ENCODE results near the gene BCOR.

The BCOR gene

DNA sequence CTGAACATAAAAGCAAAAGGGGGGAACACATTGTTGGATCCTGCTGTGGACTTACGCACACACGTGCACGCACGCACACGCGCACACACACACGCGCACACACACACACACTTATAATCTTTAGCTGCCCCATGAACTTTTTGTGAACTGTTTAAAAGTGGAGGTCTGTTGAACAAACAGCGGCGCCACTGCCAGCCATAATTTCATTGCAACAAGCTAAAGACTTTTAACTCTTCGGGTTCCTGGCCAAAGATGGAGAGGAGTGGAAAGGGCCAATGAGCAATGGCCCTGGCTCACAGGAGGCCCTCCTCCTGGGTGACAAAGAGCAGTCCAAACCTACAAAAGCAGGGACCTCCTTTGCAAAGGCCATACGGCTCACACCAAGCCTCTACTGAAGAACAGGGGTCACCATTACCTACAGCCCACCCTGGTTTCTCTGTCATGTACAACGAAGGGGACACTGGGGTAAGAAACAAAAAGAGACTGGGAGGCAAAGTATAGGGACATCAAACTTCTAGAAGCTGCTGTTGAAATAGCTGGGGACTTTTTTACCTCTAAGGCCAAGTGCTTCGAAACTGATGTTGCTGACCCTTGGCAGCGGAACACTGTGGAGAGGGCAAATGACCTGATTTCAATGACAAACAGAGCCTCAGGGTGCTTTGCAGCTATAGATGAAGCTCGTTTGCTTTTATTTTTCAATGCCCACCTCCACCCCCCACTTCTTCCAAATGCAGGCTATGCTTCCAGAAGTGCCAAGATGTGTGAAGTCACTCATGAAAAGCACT is 16.7 kb downstream of the BCOR start:
- TF ChIP-seq, protein P1, sequence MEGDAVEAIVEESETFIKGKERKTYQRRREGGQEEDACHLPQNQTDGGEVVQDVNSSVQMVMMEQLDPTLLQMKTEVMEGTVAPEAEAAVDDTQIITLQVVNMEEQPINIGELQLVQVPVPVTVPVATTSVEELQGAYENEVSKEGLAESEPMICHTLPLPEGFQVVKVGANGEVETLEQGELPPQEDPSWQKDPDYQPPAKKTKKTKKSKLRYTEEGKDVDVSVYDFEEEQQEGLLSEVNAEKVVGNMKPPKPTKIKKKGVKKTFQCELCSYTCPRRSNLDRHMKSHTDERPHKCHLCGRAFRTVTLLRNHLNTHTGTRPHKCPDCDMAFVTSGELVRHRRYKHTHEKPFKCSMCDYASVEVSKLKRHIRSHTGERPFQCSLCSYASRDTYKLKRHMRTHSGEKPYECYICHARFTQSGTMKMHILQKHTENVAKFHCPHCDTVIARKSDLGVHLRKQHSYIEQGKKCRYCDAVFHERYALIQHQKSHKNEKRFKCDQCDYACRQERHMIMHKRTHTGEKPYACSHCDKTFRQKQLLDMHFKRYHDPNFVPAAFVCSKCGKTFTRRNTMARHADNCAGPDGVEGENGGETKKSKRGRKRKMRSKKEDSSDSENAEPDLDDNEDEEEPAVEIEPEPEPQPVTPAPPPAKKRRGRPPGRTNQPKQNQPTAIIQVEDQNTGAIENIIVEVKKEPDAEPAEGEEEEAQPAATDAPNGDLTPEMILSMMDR (IDR thresholded peaks at IDR 0.05; ENCODE audit: low read depth, low read length) = no peak
- in situ Hi-C loops (cut with HindIII; ENCODE audit: low sequenced_read_pairs) = no loop called here
- H3K4me3 ChIP-seq (ENCODE audit: low read depth, low read length) = no peak overlapping the region
- DNase-seq (ENCODE audit: low read depth, low spot score) = no peak

DNA sequence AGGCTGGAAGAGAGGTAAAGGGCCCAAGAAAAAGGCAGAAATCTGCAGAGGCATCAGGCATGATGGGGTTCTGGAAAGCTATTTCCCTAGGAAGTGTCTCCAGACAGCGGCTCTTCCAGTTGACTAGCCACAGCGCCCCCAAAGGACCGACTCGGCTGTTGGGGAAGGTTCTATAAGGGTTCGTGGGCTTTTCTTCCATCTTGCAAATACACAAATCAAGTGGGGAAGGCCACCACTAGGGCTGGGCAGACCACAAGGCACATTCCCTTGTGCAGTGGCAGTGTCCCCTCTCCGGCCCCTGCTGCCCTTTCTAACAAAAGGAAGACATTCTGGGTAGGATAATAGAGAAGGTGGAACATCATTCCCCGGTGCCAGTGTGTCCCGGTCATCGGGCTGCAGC is 18.2 kb downstream of the BCOR start:
- in situ Hi-C loops (cut with HindIII; ENCODE audit: low sequenced_read_pairs) = no loop called here
- TF ChIP-seq, protein P1 (IDR thresholded peaks at IDR 0.05; ENCODE audit: low read depth, low read length) = no peak
- no peak overlapping the region for H3K4me3 ChIP-seq (ENCODE audit: low read depth, low read length)
- DNase-seq (ENCODE audit: low read depth, low spot score) = no peak

DNA sequence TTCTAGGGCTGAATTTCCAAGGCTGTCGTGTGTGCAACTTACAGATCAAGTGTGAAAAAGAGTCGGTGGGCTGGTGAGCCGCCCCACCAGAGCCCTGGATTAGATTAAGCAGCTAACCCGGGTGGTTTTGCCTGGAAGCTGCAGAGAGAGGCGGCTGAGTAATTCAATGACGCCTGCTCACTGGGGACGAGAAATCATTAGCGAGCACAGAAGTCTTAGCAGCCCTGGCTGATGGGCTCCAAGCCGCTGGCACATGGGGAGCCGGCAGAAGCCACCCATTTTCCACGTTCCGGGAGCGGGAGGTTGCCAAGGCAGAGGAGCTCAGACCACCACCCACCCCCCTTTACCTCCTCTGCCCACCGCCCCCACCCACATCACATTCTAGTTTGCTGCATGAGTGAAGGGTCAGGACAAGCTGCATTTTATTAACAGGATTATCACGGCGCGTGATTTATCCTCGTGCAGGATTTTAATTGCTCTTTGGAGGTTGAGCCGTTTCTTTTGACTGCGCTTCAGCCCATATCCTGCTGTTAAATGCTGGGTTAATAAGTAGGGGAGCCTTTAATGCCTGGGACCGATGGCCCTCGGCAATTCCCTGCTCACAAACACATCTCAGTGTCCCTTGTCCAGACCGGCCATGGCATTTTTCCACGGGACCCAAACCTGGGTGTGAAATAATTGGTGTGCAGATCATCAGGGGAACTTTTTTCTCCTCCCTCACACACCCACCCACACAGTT is 19.1 kb downstream of the BCOR start:
- TF ChIP-seq, protein P1 (IDR thresholded peaks at IDR 0.05; ENCODE audit: low read depth, low read length) = no peak
- no peak for DNase-seq (ENCODE audit: low read depth, low spot score)
- in situ Hi-C loops (cut with HindIII; ENCODE audit: low sequenced_read_pairs) = no loop called here
- H3K4me3 ChIP-seq (ENCODE audit: low read depth, low read length) = no peak overlapping the region

DNA sequence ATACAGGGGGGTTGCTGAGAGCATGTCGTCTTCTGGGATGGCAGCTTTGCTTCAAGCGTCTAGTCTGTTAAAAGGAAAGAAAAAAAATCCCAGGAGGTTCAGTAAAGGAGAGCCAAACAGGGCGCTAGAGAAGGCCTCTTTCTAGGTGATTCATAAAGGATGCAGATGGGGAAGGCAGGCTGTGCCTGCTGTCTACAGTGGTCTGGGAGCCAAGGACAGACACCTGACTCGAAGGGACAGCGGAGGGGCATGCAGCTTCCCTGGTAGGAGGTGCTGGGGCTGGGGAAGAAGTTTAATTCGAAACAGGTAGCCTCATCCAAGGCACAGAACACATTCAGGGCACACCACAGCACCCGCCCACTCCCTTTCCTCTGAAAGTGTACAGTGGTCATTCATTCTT is 19.9 kb downstream of the BCOR start:
- no peak overlapping the region for H3K4me3 ChIP-seq (ENCODE audit: low read depth, low read length)
- TF ChIP-seq, protein P1 (IDR thresholded peaks at IDR 0.05; ENCODE audit: low read depth, low read length) = no peak
- no peak for DNase-seq (ENCODE audit: low read depth, low spot score)
- in situ Hi-C loops (cut with HindIII; ENCODE audit: low sequenced_read_pairs) = no loop called here

DNA sequence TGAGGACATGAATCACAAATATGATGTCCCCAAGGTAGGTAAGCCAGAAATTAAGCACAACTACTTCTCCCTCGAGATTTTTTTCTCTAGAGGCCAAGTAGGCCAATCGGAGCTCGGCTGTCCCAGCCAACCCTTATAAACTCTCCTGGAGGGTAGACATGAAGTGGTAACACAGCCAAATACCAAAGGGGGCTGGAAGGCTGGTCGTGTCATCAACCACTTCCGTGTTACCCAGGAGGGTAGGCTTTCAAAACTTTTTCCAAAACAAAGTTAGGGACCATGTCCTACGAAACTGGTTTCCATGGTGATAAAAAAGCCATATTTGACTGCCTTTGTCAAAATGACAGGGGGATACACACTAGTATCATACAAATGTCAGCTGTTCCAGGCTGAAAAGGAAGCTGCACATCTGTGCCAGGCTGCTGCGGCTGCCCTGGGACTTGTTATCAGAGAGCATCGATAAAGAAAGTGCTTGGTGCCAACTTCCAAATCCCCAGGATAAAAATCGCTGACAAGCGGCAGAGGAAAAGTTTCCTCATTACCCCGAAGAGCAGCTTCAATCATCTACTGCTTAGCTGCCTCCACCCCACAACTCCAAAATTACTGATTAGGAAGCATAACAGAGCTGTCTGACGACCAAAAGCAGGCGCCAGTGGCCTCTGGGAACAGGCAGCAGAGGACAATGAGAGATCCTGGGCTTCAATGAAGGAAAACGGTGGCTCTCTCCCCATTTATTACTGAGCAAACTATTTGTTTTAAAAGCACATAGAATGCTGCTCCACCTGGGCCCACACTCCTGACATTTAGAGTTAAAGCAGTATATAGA is 20.8 kb downstream of the BCOR start:
- no peak overlapping the region for H3K4me3 ChIP-seq (ENCODE audit: low read depth, low read length)
- in situ Hi-C loops (cut with HindIII; ENCODE audit: low sequenced_read_pairs) = no loop called here
- no peak for DNase-seq (ENCODE audit: low read depth, low spot score)
- TF ChIP-seq, protein P1 (IDR thresholded peaks at IDR 0.05; ENCODE audit: low read depth, low read length) = no peak

DNA sequence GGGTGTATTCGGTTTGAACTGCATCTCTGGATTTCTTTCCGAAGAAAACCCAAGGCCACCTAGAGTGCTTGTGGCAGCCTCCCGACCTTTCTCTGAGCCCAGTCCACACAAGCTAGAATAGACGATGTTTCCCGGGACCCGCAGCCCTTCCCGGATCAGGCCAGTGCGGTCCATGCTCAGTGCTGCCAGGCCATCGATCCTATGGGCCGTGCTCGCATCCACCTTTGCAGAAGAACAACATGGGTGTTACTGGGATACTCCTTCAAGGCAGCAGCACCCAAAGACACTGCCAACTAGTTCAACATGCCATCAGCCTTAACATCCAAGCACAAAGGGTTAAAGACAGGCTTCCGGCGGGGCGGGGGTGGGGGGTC is 22.8 kb downstream of the BCOR start:
- no peak overlapping the region for H3K4me3 ChIP-seq (ENCODE audit: low read depth, low read length)
- DNase-seq (ENCODE audit: low read depth, low spot score) = no peak
- TF ChIP-seq, protein P1 (IDR thresholded peaks at IDR 0.05; ENCODE audit: low read depth, low read length) = no peak
- in situ Hi-C loops (cut with HindIII; ENCODE audit: low sequenced_read_pairs) = no loop called here

Measured in astrocyte of the spinal cord (primary cell).